GM19438 (cell line): ENCODE data around the gene ZZZ3.
"Not testable (repeated sequence)": the region's sequence is repeated elsewhere in the genome, so short reads cannot be mapped to it uniquely, and the experiment has no call there.

Source experiments
- ATAC-seq: cut with Tn5 transposase; IDR thresholded peaks from one replicate; pipeline ENCODE4 v1.9.1; 2021; ENCODE audit warnings: low read depth; ENCODE audit not compliant: unreplicated experiment

ZZZ3 gene

DNA sequence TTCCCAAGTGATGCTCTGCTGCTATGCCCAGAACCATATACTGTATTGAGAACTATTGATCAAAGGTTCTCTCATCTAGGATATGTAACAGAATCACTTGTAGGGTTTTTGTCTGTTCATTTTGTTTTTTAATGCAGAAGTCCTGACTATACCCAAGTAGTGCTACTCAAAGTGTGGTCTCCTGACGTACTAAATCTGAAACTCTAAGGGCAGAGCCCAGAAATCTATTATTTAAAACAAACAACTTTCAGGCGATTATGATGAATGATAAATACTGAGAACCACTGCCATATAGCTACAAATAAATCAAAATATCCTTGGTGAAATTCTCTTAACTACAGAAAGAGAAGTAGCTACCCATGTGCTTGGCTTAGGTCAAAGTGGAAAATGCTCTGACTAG lies 10.1 kb downstream of the ZZZ3 start:
- no peak for ATAC-seq

DNA sequence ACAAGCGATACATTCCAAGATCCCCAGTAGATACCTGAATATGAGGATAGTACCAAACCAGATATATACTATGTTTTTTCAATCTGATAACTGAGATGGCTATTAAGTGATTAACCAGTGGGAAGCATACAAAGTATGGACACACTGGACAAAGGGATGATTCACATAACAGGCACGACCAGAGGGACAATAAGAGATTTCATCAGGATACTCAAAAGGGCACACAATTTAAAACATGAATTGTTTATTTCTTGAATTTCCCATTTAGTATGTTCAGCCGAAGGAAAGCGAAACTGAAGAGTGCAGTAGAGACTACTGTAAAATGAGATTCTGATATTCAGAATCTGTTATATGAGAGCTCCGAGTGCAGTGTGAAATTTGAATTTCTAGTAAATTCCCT lies 10.6 kb downstream of the ZZZ3 start:
- no peak for ATAC-seq

DNA sequence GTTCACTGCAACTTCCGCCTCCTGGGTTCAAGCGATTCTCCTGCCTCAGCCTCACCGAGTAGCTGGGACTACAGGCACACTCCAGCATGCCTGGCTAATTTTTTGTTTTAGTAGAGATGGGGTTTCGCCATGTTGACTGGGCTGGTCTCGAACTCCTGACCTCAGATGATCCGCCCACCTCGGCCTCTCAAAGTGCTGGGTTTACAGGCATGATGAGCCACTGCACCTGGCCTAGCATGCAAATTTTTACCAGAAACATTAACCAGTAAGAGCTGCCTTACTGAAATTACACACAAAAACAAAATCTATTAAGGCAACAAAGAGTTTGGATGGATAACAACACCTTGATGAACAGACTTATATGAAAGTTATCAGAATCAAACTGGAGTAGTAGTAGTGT lies 12.1 kb downstream of the ZZZ3 start:
- no peak for ATAC-seq

DNA sequence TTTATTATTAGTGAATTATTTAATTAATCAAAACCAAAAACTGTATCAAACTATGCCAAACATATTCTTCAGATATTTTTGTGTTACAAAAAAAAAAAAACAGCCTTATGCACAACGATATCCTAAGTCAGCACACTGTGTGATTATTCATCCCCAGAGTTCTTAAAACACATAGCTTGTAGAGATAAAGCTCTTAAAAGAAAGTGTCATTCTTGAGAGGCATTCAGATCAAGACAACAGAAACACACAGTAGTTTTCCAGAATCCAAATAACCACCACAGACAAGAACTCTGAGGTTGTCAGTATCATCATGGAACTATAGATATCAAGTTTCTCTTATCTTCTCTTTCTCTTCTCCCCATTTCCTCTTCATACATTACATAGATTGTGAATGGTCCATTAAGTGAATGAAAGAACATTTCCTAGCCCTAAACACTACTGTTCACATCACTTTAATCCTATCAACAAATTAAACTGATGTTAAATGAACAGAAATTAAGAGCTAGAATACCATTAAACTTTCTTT lies 13.5 kb downstream of the ZZZ3 start:
- no peak for ATAC-seq

DNA sequence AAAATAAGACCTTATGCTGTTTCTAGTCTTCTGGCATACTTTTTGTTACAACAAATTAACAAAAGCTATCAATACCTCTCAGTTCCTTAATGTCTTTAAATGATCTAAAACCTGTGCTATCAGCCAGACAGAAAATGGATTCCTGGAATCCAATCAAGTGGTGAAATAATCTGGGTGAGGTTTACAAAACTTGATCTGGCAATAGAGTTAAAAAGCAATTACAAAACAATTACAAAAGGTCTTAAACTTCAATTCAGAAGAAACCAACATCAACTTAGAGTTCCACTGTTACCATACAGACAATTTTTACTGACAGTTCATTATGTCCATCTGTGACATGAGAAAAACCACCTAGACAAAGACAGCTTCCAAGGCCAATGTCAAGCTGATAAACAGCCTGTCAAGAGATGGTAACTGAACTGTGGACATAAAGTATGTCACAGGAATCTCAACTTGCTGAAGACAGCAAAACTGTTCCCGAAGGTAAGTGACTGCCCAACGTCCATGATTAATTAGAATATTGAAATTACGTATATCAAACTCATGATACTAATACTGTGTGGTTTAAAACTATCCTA lies 17.4 kb downstream of the ZZZ3 start:
- ATAC-seq: no peak

DNA sequence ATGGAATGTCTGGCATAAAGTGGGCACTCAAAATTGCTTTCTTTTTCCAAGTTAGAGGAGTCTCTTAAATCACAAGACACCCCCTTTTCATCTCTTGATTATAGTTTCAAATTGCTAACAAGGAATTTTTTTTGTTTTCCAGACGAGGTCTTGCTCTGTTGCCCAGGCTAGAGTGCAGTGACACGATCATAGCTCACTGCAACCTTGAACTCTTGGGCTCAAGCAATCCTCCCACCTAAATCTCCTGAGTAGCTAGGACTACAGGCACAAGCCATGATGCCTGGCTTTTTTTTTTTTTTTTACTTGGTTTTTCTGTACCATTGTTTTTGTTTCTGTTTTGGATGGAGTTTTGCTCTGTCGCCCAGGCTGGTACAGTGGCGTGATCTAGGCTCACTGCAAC lies 20.8 kb downstream of the ZZZ3 start:
- no peak for ATAC-seq

DNA sequence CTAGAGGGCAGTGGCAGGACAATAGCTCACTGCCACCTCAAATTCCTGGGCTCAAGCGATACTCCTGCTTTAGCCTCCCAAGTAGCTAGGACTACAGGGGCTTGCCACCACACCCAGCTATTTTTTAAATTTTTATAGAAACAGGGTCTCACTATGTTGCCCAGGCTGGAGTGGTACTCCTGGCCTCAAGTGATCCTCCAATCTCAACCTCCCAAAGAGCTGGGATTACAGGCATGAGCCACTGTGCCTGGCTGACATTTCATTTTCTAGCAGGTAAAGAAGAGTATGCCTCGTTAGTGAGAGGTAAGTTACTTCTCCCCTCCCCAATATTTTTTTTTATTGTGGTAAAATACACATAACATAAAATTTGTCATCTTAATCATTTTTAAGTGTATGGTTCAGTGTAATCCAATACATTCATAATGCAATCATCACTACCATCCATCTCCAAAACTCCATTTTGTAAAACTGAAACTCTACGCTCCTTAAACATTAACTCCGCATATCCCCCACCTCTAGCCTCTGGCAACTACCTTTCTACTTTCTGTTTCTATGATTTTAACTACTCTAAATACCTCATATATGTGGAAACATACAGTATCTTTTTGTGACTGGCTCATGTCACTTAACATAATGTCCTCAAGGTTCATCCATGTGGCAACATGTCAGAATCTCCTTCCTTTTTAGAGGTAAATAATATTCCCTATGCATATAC lies 22.4 kb downstream of the ZZZ3 start:
- ATAC-seq: no peak

DNA sequence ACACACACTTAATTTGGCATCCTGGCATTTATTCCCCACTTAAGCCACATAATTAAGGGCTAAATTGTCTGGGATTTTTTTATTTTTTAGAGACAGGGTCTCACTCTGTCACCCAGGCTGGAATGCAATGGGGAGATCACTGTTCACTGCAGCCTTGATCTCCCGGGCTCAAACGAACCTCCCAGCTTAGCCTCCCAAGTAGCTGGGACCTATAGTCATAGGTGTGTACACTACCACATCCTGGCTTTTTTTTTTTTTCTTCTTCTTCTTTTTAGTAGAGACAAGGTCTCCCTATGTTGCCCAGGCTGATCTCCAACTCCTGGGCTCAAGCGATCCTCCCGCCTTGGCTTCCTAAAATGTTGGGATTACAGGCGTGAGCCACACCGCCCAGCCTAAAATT lies 24.2 kb downstream of the ZZZ3 start:
- no peak for ATAC-seq

DNA sequence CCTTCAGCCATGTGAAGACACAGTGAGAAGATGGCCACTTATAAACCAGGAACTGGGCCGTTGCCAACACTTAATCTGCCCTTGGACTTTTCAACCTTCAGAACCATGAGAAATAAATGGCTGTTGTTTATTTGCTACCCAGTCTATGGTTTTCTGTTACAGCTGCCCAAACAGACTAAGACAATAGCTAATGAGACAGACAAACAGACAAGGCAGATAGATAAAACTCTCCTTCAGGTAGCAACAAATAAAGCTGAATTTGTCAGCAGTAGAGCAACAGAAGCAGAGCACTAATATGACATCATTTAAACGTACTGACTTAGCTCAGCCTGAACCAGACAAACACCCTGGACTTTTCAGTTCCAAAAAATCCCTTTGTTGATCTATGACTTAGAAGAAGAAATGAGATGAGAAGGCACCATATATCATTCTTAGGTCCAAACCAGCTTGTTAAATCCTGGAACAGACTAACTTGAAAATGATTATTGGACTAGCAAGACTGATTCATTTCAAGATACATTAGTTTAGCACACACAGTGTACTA lies 27.0 kb downstream of the ZZZ3 start:
- no peak for ATAC-seq

DNA sequence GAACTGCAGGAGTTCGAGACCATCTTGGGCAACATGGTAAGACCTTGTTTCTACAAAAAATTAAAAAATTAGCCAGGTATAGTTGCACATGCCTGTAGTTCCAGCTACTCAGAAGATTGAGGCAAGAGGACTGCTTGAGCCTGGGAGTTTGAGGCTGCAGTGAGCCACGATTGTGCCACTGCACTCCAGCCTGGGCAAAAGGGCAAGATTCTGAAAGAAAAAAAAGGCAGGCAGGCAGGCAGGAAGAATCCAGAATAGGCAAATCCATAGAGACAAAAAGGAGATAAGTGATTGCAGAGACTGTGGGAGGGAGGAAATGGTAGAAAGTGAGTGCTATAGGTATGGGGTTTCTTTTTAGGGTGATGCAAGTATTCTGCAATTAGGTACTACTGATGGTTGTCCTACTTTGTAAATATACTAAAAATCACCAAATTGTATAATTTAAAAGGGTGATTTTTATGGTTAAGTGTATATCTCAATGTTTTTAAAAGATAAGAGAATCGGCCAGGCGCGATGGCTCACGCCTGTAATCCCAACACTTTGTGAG lies 29.4 kb downstream of the ZZZ3 start:
- no peak for ATAC-seq

DNA sequence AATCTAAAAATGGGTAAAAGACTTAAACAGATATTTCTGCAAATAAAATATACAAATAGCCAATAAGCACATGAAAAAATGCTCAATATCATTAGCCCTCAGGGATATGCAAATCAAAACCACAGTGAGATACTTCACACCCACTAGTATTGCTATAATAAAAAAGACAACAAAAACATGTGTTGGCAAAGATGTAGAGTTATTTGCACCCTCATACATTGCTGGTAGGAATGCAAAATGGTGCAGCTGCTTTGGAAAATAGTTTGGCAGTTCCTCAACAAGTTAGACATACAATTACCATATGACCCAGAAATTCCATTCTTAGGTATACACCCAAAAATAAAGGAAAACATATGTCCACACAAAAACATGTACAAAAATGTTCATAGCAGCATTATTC lies 30.2 kb downstream of the ZZZ3 start:
- no peak for ATAC-seq

DNA sequence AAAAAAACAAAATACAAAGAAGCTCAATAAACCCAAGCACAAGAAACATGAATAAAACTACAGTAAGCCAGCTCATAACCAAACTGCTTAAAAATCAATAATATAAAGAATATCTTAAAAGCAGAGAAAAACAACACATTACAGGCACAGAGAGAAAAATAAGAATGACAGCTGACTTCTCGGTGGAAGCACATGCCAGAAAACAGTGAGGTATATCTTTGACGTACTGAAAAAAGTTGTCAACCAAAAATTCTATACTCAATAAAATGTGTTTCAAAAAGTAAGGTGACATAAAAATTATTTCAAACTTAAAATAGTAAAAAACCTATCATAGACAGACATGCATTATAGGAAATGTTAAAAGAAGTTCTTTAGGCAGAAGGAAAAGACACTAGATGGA lies 33.3 kb downstream of the ZZZ3 start:
- ATAC-seq: no peak

DNA sequence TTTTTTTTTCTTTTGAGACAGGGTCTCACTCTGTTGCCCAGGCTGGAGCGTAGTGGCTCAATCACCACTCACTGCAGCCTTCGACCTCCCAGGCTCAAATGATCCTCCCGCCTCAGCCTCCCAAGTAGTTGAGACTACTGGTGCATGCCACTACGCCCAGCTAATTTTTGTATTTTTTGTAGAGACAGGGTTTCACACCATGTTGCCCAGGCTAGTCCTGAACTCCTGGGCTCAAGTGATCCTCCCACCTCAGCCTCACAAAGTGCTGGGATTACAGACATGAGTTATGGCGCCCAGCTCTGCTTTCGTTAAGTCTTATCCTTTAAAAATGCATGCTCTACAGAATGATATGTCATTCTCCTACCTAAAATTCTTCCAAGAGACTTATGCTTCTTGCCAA lies 36.2 kb downstream of the ZZZ3 start:
- not testable (repeated sequence) for ATAC-seq

DNA sequence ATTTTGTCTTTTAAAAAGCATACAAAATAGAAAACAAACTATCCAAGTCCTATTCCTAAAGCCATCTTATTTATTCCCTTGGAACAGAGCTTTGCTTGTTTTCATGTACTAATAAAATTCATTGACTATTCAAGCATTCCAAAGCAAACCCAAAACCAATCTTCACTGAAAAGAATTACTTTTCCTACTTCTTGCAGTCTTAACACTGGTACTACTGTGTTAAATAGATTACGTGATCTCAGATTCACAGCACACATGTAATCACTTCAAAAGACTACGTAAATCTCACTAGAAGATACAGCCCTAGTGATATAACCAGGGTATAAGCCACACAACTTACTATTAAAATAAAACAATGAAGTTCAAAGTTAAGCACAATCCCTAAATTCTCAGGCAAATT lies 39.0 kb downstream of the ZZZ3 start:
- ATAC-seq: no peak

DNA sequence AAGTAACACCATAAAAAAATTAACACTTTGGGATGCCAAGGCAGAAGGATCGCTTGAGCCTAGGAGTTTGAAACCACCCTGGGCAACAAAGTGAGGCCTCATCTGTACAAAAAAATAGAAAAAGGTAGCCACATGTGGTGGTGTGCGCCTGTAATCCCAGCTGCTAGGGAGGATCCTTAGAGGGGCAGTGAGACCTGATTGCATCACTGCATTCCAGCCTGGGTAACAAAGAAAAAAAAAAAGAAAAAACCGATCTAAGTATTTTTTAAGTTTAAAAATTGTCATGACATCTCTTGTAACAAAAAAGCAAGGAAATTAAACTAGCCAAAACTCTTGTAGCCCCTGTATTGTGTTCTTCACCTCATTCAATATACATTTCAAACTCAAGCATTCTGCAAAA lies 39.5 kb downstream of the ZZZ3 start:
- ATAC-seq: no peak

DNA sequence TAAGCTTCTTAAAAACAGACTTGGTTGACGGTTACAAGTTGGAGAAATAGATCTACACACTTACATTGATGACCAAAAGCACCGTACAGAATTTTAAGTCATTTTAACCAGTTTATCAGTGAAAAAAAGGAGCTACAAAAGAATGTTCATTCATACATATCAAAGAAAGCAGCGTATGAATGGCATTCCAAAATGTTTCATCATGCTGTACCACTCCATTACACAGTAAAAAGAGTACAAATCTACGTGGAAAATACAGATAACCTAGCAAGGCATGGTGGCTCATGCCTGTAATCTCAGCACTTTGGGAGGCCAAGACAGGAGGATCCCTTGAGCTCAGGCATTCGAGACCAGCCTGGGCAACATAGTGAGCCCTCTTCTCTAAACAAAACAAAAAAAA lies 40.3 kb downstream of the ZZZ3 start:
- ATAC-seq: no peak

DNA sequence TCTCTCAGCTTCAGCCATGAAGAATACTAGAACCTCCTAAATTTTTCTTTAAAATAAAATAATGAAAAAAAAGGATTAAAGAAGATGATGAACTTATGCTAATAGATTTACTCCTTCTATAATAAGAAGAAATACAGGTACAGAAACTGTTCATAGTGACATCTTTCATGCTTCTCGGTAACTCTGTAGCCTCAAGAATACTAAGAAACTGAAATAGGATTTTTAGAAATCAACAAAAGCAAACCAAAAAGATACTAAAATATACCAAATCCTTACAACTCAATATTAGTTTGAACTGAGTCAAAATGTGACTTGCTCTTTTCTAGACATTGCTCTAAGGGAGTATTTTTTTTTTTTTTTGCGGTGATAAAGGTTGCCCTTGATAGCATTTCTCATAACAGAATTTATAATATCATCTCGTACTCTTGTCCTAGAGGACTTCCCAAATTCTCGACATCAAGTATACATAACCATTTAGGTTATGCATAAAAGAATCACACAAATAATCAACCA lies 42.8 kb downstream of the ZZZ3 start:
- ATAC-seq: no peak

DNA sequence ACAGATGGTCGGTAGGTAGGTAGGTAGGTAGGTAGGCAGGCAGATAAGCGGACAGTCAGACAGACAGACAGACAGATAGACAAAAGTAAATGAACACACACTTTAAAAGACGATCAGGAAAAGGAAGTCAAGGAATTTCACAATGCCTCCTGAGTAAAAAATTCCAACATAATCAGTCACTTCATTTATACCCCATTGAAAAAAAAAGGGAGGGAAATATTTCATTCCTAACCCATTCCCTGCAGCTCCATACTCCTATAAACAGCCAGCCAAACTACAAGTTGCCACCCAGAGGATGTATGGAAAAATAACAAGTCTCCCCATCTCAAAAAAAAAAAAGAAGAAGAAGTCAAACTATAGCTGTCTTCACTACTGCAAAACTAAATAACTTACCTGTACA lies 43.4 kb downstream of the ZZZ3 start:
- no peak for ATAC-seq

DNA sequence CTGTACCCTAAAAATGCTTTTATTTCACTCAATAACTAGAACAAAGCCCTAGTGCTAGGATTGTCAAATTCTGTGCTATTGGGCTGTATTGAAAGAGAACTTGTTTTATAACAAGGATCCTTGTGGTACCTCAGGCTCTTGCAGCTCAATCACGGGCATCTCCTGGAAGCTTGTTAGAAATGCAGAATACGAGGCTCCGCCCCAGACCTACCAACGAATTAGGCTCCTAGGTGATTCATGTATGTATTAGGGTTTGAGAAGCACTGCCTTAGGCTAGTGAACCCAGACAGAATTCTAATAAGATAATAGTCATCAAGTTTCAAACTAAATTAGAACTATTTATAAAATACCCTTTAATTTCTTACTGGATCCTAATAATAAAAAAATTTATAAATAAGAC lies 45.6 kb downstream of the ZZZ3 start:
- no peak for ATAC-seq
